HG03280 (cell line): ENCODE results near the gene FKBP1B.
"Not testable (repeated sequence)": the region's sequence is repeated elsewhere in the genome, so short reads cannot be mapped to it uniquely, and the experiment has no call there.

Experiments
- ATAC-seq: cut with Tn5 transposase; IDR thresholded peaks from one replicate; pipeline ENCODE4 v1.9.1; 2021; ENCODE audit warnings: mild to moderate bottlenecking, moderate library complexity; ENCODE audit not compliant: unreplicated experiment

The FKBP1B gene

GRCh38 chr2:24022324-24022974 is 27.1 kb upstream of the FKBP1B start:
- ATAC-seq: no peak

DNA sequence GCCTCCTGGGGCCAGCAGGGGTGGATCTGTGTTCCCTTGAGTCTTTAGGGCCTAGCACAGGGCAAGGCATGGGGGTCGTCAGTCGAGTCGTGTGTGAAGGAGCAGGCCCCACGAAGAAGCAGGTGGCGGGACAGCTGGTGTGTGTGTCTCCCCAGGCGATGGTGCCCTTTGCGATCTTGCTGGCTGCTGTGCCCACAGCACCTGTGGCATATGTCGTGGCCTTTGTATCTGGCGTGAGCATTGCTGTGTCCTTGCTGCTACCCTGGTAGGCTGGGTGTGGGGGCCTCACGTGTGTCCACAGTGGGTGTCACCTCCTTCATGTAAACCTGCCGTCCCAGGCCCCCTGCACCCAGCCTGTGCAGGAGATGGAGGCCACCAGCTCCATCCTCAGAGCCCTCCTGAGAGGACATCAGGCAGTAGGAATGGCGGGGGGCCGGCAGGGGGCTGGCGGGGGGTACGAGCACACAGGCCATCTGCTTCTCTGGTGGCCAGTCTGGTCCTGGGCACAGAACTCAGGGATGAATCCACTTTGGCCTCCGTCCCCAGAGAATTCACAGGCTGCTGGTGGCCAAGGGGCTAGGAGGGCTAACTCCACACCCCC is 26.5 kb upstream of the FKBP1B start:
- no peak for ATAC-seq

DNA sequence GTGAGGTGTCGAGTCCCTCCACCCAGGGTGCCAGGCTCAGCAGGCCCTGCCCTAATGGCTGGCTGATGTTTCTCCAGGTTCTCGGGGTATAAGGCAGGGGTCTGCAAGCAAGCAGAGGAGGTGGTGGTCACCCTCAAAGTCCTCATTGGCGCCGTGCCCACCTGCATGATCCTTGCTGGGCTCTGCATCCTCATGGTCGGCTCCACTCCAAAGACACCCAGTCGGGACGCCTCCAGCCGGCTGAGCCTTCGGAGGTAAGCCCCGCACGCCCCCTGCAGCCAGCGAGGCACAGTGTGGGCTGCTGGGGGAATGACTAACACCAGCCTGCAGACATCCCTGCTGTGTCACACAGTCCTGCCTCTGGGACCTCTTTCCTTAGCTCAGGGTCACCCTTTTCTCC is 25.5 kb upstream of the FKBP1B start:
- ATAC-seq: no peak

DNA sequence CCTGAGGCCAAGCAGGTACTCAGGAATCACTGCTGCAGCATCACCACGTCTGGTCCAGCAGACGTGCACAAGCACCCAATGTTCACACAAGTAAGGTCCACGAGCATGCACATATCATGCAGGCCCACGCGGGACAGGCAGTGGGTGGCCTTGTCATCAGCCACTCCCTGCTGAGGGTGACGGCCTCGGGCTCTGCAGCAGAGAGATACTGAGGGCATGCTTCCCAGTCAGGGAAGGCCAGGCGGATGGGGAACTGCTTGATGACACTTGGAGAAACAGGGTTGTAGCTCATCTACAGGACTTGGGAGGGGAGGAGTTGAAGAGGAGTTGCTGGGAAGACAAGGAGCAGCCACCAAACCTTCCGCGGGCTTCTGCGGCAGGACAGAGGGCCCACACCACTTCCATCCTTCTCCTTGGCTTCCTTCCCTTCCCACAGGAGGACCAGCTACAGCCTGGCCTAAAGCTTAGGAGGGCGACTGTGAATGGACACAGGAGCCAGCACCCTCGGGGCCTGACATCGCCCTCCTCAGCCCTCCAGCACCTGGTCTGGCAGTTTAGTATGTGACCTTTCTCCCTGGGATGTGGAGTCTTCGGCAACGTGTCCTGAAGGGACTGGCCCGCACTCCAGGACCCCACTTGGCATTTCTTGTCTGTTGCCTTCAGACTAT is 24.4 kb upstream of the FKBP1B start:
- no peak for ATAC-seq

GRCh38 chr2:24026233-24026632 is 23.3 kb upstream of the FKBP1B start:
- no peak for ATAC-seq

DNA sequence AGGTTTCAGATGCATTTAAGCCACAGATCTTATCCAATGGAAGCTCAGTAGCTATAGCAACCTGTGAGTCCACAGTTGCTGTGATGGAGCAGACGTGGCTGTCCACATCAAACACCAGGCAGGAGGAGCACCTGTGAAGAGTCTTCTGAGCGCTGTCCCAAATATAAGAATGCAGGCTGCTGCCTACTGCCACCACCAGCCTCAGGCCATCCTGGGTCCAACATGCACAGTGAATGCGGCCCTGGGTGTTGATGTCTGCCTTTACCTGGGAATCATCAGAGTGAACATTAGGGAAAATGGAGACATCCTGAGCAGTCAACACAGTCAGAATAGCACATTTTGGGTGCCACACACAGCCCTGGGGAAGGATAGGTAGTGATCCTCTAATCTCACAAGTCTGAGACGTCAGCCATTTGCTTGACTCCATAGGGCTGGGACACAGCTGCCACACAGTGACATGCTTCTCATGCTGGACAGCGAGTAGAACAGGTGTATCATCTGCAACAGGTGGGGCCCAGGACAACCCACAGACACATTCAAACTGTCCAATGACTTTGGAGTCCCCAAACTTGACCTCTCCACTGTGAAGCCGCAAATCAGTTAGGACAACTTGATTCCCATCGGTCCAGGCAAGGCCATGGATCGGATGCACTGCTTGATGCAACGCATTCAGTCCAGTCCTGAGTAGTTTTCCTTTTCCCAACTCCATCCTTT is 10.6 kb upstream of the FKBP1B start:
- no peak for ATAC-seq

GRCh38 chr2:24040511-24040910 is 9.0 kb upstream of the FKBP1B start:
- no peak for ATAC-seq

DNA sequence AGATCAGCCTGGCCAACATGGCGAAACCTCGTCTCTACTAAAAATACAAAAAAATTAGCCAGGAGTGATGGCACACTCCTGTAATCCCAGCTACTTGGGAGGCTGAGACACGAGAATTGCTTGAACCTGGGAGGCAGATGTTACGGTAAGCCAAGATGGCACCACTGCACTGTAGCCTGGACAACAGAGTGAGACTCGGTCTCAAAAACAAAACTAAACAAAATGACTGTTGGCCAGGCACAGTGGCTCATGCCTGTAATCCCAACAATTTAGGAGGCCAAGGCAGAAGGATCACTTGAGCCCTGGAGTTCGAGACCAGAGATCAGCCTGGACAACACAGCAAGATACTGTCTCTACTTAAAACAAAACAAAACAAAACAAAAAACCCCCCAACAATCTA is 6.4 kb upstream of the FKBP1B start:
- not testable (repeated sequence) for ATAC-seq

DNA sequence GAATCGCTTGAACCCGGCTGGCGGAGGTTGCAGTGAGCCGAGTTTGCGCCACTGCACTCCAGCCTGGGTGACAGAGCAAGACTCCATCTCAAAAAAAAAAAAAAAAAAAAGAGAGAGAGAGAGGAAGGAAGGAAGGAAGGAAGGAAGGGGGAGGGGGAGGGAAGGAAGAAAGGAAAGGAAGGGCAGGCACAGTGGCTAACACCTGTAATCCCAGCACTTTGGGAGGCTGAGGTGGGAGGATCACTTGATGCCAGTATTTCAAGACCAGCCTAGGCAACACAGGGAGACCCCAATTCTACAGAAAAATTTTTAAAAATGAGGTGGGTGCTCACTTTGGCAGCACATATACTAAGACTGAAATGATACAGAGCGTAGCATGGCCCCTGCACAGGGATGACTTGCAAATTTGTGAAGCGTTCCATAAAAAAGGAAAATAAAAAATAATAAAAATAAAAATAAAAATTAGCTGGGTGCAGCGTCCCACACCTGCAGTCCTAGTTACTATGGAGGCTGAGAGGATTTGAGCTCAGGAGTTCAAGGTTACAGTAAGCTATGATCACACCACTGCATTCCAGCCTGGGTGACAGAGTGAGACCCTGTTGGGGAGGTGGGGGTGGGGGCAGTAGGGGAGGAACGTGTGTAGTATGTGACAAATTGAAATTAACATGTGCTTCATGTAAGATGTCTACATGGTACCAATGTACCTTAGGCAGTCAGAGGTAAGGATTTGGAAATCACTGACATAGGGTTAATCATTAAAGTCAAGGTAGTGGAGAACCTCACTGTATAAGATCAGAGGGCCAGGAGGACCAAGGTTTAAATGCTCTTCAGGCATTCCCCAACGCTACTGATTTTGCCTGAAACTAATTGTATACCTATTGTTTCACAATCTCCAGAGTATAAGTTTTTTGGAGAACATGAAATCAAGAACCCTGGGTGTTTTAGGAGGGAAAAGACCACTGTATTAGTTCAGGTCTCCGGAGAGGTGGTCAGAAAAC is 3.7 kb upstream of the FKBP1B start:
- no peak for ATAC-seq

- no peak for ATAC-seq
Observed at GRCh38 chr2:24046599-24046929, 3.0 kb upstream of the FKBP1B start.

DNA sequence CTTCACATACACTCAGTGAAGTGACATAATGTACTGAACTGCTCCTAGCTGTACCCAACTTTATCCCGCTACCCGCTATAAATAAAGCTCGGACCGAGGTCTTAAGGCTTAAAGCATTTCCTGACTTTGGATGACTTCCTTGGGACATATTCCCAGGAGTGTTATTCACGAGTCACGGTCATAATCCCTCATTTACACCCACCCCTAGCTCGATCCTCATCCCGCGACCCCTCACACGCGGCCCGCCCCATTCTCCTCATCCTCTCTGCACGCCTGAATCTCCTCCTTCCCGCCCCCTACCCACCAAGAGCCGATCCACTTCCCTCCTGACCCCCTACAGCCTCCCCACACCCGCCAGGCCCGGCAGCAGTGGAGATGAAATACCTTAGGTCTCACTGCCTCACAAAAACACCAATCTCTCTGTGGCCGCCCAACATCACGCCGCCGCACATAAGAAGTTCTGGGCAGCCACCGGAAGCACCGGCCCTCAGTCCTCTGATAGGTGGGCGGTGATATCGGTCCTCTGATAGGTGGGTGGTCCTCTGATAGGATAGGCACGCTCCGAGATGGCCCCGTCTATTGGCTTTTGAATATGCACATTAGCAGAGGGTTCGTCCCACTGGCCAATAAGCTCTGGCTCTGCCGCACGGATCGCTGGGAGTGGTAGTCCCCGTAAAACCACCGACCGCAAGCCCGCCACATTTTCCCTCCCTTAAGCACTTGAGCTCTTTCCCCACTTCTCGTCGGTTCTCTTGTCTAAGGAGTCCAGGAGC is 2.4 kb upstream of the FKBP1B start, which contains the start of gene WDCP:
TSS of gene WDCP (minus strand) at position 462 of the 773 bp plus-strand sequence. CDS start 7,897 bp downstream, outside the sequence.
- ATAC-seq: peak; percentile 99

DNA sequence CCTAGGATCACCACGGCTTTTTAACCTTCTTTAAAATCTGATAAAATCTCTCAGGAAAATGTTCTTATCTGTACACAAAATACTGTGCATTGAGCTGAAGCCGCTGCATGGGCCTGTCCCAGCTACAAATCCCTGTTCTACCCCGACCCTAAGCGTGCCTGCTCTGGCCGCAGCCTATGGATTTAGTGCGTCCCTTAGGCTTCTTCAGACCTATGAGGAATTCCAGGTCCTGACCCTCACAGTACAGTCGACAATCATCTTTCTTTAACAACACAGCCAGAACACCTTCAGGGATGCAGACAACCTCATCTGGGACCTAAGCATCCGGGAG is 1.9 kb upstream of the FKBP1B start:
- ATAC-seq: no peak

- ATAC-seq: no peak
Observed at GRCh38 chr2:24048769-24049484, 614 bp upstream of the FKBP1B start.

GRCh38 chr2:24050041-24050979 is 769 bp downstream of the FKBP1B start:
- no peak for ATAC-seq

DNA sequence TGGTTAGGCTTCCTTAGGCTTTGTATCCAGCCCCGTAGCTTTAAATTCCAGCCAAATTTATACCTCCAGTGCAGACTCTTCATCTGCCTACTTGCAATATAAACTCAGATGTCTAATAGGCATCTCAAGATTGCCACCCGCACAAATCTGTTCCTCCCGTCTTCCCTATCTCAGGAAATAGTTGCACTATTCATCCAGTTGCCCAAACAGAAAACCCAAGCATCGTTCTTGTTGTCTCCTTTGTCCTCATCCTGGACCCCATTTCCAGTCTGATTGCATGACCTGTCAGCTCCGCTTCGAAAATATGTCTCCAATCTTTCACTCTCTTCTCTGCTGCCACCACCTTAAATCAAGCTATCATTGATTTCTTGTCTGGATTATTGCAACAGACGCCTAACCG is 2.3 kb downstream of the FKBP1B start:
- ATAC-seq: no peak

DNA sequence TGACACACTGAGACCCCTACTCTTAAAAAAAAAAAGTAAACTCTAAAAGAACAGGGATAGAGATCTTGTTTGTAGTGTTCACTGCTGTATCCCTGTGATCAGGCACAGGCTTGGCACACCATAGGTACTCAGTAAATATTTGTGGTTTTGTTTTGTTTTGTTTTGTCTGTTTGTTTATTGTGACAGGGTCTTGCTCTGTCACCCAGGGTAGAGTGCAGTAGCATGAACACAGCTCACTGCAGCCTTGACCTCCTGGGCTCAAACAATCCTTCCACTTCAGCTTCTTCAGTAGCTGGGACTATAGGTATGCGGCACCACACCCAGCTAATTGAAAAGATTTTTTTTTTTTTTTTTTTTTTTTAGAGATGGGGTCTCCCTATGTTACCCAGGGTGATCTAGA is 3.4 kb downstream of the FKBP1B start:
- ATAC-seq: no peak

- ATAC-seq: no peak
Observed at GRCh38 chr2:24054366-24055010, 4.9 kb downstream of the FKBP1B start.

GRCh38 chr2:24055750-24056149 is 6.2 kb downstream of the FKBP1B start:
- no peak for ATAC-seq
